K562 (cell line): ENCODE data around the gene GGA3. TPM values are rescaled to one million over a fixed set of nuclear protein-coding genes. Genes with fewer than 3 reads are reported as not detected.

Source experiments
- ADNP ChIP-seq: fragments of 200-800 bp; sonication (Bioruptor generic); IDR thresholded peaks from 2 replicates; pipeline ENCODE4 v1.6.1; 2016; ENCODE audit warnings: missing genetic modification characterization, missing compliant biosample characterization
- ARID3A ChIP-seq: IDR thresholded peaks from 2 replicates; pipeline ENCODE4 v1.6.1; 2012; ENCODE audit warnings: low read depth, low read length, improper control_type of control experiment, borderline replicate concordance
- CBFB ChIP-seq: sonication (generic); formaldehyde crosslinking; IDR thresholded peaks from 2 replicates; pipeline ENCODE4 v1.4.0; 2020; ENCODE audit warnings: mild to moderate bottlenecking, missing genetic modification reagents
- ETV6 ChIP-seq, 3 experiments: fragments of 150-350 bp in 1 of 3; sonication (generic) in 1 of 3; formaldehyde crosslinking in 1 of 3; IDR thresholded peaks; 2 replicates each; pipeline versions ENCODE4 v1.6.1 to v1.8.0; 2014 to 2022; ENCODE audit warnings: borderline replicate concordance in 2 of 3, low read depth in 2 of 3, antibody characterized with exemption in 1 of 3, low read length in 1 of 3, mild to moderate bottlenecking in 1 of 3, missing genetic modification reagents in 1 of 3
- GTF2E2 ChIP-seq: fragments of 200-800 bp; sonication (Bioruptor generic); IDR thresholded peaks from 2 replicates; pipeline ENCODE4 v1.6.1; 2016; ENCODE audit warnings: missing genetic modification characterization, missing compliant biosample characterization
- HMBOX1 ChIP-seq: sonication (generic); IDR thresholded peaks from 2 replicates; pipeline ENCODE4 v1.6.1; 2016
- HOMEZ ChIP-seq: fragments of 250-450 bp; sonication (Bioruptor Pico); IDR thresholded peaks from 2 replicates; pipeline ENCODE4 v1.4.0; 2020; ENCODE audit warnings: mild to moderate bottlenecking, moderate library complexity
- IRF1 ChIP-seq: sonication (generic); formaldehyde crosslinking; IDR thresholded peaks from 2 replicates; pipeline ENCODE4 v1.8.0; 2022; ENCODE audit warnings: missing genetic modification reagents, mild to moderate bottlenecking, borderline replicate concordance
- JUN ChIP-seq, 2 experiments: sonication (generic) in 1 of 2; formaldehyde crosslinking in 1 of 2; IDR thresholded peaks; 2 replicates each; pipeline versions ENCODE4 v1.6.1 to v1.8.0; 2012 to 2022; ENCODE audit warnings: borderline replicate concordance in 2 of 2, mild to moderate bottlenecking in 2 of 2, improper control_type of control experiment in 1 of 2, low read depth in 1 of 2, low read length in 1 of 2, missing genetic modification reagents in 1 of 2
- LEF1 ChIP-seq: fragments of 450-650 bp; IDR thresholded peaks from 2 replicates; pipeline ENCODE4 v1.6.1; 2016; ENCODE audit warnings: mild to moderate bottlenecking
- MXD1 ChIP-seq: fragments of 250-450 bp; sonication (Bioruptor Pico); IDR thresholded peaks from 2 replicates; pipeline ENCODE4 v1.8.0; 2021; ENCODE audit warnings: borderline replicate concordance, mild to moderate bottlenecking, moderate library complexity; ENCODE audit not compliant: poor library complexity, severe bottlenecking
- PHTF2 ChIP-seq: fragments of 250-450 bp; sonication (Bioruptor Pico); IDR thresholded peaks from 2 replicates; pipeline ENCODE4 v1.5.0; 2021; ENCODE audit warnings: mild to moderate bottlenecking
- POLR2AphosphoS2 ChIP-seq: IDR thresholded peaks from 2 replicates; pipeline ENCODE4 v1.6.1; 2012; ENCODE audit warnings: low read length, improper control_type of control experiment
- RB1 ChIP-seq: fragments of 450-650 bp; IDR thresholded peaks from 2 replicates; pipeline ENCODE4 v1.6.1; 2017; ENCODE audit warnings: low read depth, mild to moderate bottlenecking
- RBBP5 ChIP-seq: fragments of 200-600 bp; sonication (generic); IDR thresholded peaks from 2 replicates; pipeline ENCODE4 v1.6.1; 2012; ENCODE audit warnings: borderline replicate concordance, mild to moderate bottlenecking, low read length, control low read depth, inconsistent platforms; ENCODE audit not compliant: insufficient read depth, poor library complexity, severe bottlenecking
- RCOR1 ChIP-seq, 2 experiments: IDR thresholded peaks; 2 replicates each; pipeline ENCODE4 v1.6.1; 2012; ENCODE audit warnings: low read depth in 2 of 2, low read length in 2 of 2, borderline replicate concordance in 1 of 2, improper control_type of control experiment in 1 of 2
- RFX7 ChIP-seq: fragments of 250-450 bp; sonication (Bioruptor Pico); IDR thresholded peaks from 2 replicates; pipeline ENCODE4 v1.5.1; 2021; ENCODE audit warnings: mild to moderate bottlenecking
- SAP30 ChIP-seq: fragments of 200-600 bp; sonication (generic); IDR thresholded peaks from 2 replicates; pipeline ENCODE4 v1.6.1; 2012; ENCODE audit warnings: borderline replicate concordance, low read depth, mild to moderate bottlenecking, moderate library complexity, low read length, control low read depth, inconsistent platforms; ENCODE audit not compliant: insufficient read depth, poor library complexity, severe bottlenecking
- SNRNP70 ChIP-seq: fragments of 200-400 bp; formaldehyde crosslinking; optimal IDR thresholded peaks from 2 replicates; pipeline ENCODE3; 2017; ENCODE audit warnings: low read depth, low read length
- ZNF174 ChIP-seq: fragments of 250-450 bp; sonication (Bioruptor Pico); IDR thresholded peaks from 2 replicates; pipeline ENCODE4 v1.4.0; 2020; ENCODE audit warnings: mild to moderate bottlenecking
- ZNF263 ChIP-seq: sonication (generic); formaldehyde crosslinking; IDR thresholded peaks from 2 replicates; pipeline ENCODE4 v1.8.0; 2022; ENCODE audit warnings: mild to moderate bottlenecking, missing genetic modification reagents, borderline replicate concordance
- polyA plus RNA-seq, 8 experiments: library from polyadenylated mRNA; depleted of rRNA in 4 of 8; stranded (reverse) in 5 of 8; unstranded in 3 of 8; fragments of >200 nt; fragmentation: Nextera tagmentation in 2 of 8; fragmentation: Illumina TruSeq in 1 of 8; extraction: Ambion mirVana in 2 of 8; extraction: Trizol in 1 of 8; gene quantifications; 2 replicates each; pipeline versions ENCODE4 v1.2.1 to v1.2.3, GENCODE V29; 2011 to 2014; ENCODE audit warnings: inconsistent platforms in 1 of 8, missing spikeins in 1 of 8
- total RNA-seq, 7 experiments: library from RNA; depleted of rRNA in 6 of 7; stranded (reverse); fragments of >200 nt in 6 of 7; fragmentation: Illumina TruSeq in 2 of 7; extraction: Trizol in 2 of 7; gene quantifications; 2 replicates each; pipeline versions ENCODE4 v1.2.1 to v1.2.3, GENCODE V29; 2011 to 2021; ENCODE audit warnings: low replicate concordance in 1 of 7

GGA3 gene
- total and polyA plus RNA-seq, 9 of the 15 experiments (the other 6 are each of a cell fraction or from before 2014, with no cell fraction given), result 5.7 to 64.9 (median 25.4) TPM

- TF ChIP-seq POLR2AphosphoS2 (no peak), SAP30 (no peak), ADNP (tag) (no peak), LEF1 (no peak), ZNF174 (no peak), PHTF2 (no peak), ETV6 (IDR thresholded peaks at IDR 0.05; ENCODE audit: borderline replicate concordance in 1 of 2, low read depth in 2 of 2, low read length in 1 of 2) (no peak), ETV6 (CRISPR knock-in tag; IDR thresholded peaks at IDR 0.05; ENCODE audit: borderline replicate concordance) (no peak), CBFB (CRISPR knock-in tag) (no peak), HOMEZ (CRISPR knock-in tag) (no peak), MXD1 (CRISPR knock-in tag) (no peak), JUN (IDR thresholded peaks at IDR 0.05; ENCODE audit: borderline replicate concordance, low read depth, low read length) (peak; percentile 4; the same call in 1 of the 2 replicates), JUN (CRISPR knock-in tag; IDR thresholded peaks at IDR 0.05; ENCODE audit: borderline replicate concordance) (no peak), ARID3A (0 out of 2 replicates have a peak, but pooled peaks have one; percentile 36), IRF1 (CRISPR knock-in tag) (no peak), RFX7 (CRISPR knock-in tag) (no peak), RBBP5 (no peak), ZNF263 (CRISPR knock-in tag) (no peak), RB1 (no peak), HMBOX1 (0 out of 2 replicates have a peak, but pooled peaks have one; percentile 52), RCOR1 (IDR thresholded peaks at IDR 0.05; ENCODE audit: borderline replicate concordance in 1 of 2, low read depth in 2 of 2, low read length in 2 of 2) (no peak), SNRNP70 (no peak), GTF2E2 (peak; percentile 48; the same call in 1 of the 2 replicates)
Measured at GRCh38 chr17:75289832-75290337, 28.5 kb upstream of the GGA3 start (continued).
